ENCODE measurements around the gene SELENOP.

DNA sequence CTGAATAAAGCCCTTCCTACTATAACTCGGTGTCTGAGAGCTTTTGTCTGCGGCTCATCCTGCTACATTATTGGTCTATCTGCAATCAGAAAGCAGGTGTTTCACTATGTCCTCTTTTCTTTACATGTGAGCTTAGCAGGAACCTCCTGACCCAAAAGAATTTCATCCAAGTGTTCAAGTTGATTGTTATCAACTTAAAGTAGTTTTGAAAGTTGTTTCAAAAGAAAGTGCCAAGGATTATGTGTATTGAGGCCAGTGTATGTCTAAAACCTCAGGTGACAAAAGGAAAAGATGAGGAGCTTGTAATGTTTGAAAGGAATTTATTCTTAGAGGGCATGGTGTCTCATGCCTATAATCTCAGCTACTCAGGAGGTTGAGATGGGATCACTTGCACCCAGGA is 8.1 kb upstream of the SELENOP start:
- TF ChIP-seq CTCF (conservative IDR thresholded peaks at IDR 0.05; ENCODE audit: low read depth, low read length) (no peak), EZH2 (IDR thresholded peaks at IDR 0.05; ENCODE audit: borderline replicate concordance, low read depth, low read length, poor library complexity, severe bottlenecking) (no peak)
